Thyroid gland (tissue), 4 donors: ENCODE results near the gene SLC26A4. TPM values are rescaled to one million over a fixed set of nuclear protein-coding genes. Genes with fewer than 3 reads are reported as not detected.

ENCODE experiments used
- DNase-seq, 2 donors: peaks; one replicate each; pipeline ENCODE4 v3.0.0-alpha.2; 2019
- H3K27ac ChIP-seq, 3 donors: fragments of 200-600 bp; sonication (generic); 1 replicate in 2 of 3; 2 replicates in 1 of 3; pipeline ENCODE4 v1.5.1; 2016 to 2019; ENCODE audit warnings: mild to moderate bottlenecking in 1 of 3, moderate library complexity in 1 of 3
- H3K27me3 ChIP-seq: fragments of 200-600 bp; sonication (generic); one replicate; pipeline ENCODE4 v1.5.1; 2019
- H3K36me3 ChIP-seq, 2 donors: fragments of 200-600 bp; sonication (generic); one replicate each; pipeline ENCODE4 v1.5.1; 2016 to 2019
- H3K4me1 ChIP-seq, 2 donors: fragments of 200-600 bp; sonication (generic); one replicate each; pipeline ENCODE4 v1.5.1; 2017 to 2019
- H3K4me3 ChIP-seq, 3 donors: fragments of 200-600 bp; sonication (generic); replicated peaks in 1 of 3; 1 replicate in 2 of 3; 2 replicates in 1 of 3; pipeline ENCODE4 v1.5.1; 2016; ENCODE audit warnings: mild to moderate bottlenecking in 1 of 3
- H3K9me3 ChIP-seq: fragments of 200-600 bp; sonication (generic); one replicate; pipeline ENCODE4 v1.5.1; 2017
- POLR2A ChIP-seq, 2 donors: fragments of 450-650 bp; IDR thresholded peaks; one replicate each; pipeline ENCODE4 v1.6.1; 2017; ENCODE audit warnings: antibody characterized with exemption in 2 of 2, mild to moderate bottlenecking in 2 of 2, moderate library complexity in 1 of 2
- WGBS, 2 donors: methylation state at CpG; one replicate each; pipeline ENCODE4 v1.1.5; 2017; 5-methylcytosine and 5-hydroxymethylcytosine counted together
- intact Hi-C: fragments of 100-400 bp; cut with DNase I; formaldehyde crosslinking; loops from one replicate; pipeline ENCODE4 v1.15.1; 2023
- total RNA-seq, 4 donors: library from RNA; depleted of rRNA; stranded (reverse); fragments of >200 nt; gene quantifications; one replicate each; pipeline ENCODE4 v1.2.3, GENCODE V29; 2016
- TF ChIP-seq, protein P1 (sequence below), 6 experiments: fragments of 200-600 bp in 3 of 6; fragments of 450-650 bp in 3 of 6; sonication (generic) in 3 of 6; IDR thresholded peaks; one replicate each; pipeline ENCODE4 v1.5.1; 2016 to 2019; ENCODE audit warnings: antibody characterized with exemption in 6 of 6, mild to moderate bottlenecking in 2 of 6, inconsistent platforms in 1 of 6, moderate library complexity in 1 of 6

The SLC26A4 gene
- total RNA-seq, 4 donors from 2014 or later, result 193 to 299 (median 254) TPM

DNA sequence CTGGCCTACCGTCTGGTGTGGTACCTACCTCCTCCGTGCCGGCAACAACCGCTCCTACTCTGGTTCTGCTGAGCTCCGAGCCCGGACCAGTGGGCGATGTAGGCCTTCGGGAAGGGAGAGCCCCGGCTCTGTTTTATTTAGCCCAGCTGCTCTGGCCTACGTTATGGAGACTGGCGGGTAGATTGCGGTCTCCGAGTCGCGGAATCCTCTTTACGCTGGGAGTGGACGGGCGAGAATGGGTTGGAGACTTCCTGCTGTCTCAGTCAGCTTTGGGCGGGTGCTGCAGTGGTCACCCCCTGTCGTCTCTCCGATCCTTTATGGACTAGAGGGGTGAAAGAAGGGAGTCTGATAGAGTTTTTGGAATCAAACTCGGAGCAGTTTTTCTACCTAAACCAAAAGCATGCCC, 83.7 kb downstream of the SLC26A4 start:
- DNase-seq, result no peak
- intact Hi-C loops, result loop anchor here (10.0 kb wide), 1 partner anchor 130 kb away; no protein-coding TSS in a partner anchor
- peaks cover 30 to 39% of the 10 kb centered on the region in 2 donors for H3K4me1 ChIP-seq

DNA sequence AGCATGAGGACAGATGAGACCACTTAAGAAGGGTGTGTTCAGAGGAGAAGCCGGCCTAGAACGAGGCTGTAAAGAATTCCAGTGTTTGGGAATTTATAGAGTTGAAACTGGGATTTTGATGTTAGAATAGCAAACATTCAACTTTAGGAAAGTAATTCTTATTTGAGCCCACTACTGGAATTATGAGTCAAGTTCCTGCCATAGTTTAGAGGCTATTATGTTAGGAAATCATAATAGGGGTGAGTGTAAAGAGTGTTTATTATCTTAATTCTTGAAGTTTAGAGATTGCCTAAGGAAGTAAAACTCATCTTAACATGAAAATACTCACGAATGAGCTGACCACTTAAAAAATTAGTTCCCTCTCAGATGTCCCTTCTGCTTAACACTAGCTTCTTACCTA, 85.4 kb downstream of the SLC26A4 start:
- Histone ChIP-seq H3K4me3 (no peak overlapping the region), H3K27ac (no peak overlapping the region), H3K27me3 (no peaks in the 10 kb centered on the region), H3K9me3 (no peaks in the 10 kb centered on the region), H3K4me1 (peaks cover 30 to 39% of the 10 kb centered on the region in 2 donors), H3K36me3 (peaks cover under 1 to 19% of the 10 kb centered on the region in 2 donors)
- WGBS, 2 donors, result 60 to 63% methylated on average over 3 of the region's 3 CpGs
- TF ChIP-seq, protein P1, sequence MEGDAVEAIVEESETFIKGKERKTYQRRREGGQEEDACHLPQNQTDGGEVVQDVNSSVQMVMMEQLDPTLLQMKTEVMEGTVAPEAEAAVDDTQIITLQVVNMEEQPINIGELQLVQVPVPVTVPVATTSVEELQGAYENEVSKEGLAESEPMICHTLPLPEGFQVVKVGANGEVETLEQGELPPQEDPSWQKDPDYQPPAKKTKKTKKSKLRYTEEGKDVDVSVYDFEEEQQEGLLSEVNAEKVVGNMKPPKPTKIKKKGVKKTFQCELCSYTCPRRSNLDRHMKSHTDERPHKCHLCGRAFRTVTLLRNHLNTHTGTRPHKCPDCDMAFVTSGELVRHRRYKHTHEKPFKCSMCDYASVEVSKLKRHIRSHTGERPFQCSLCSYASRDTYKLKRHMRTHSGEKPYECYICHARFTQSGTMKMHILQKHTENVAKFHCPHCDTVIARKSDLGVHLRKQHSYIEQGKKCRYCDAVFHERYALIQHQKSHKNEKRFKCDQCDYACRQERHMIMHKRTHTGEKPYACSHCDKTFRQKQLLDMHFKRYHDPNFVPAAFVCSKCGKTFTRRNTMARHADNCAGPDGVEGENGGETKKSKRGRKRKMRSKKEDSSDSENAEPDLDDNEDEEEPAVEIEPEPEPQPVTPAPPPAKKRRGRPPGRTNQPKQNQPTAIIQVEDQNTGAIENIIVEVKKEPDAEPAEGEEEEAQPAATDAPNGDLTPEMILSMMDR (IDR thresholded peaks at IDR 0.05), result no peak
- TF ChIP-seq POLR2A (IDR thresholded peaks at IDR 0.05), result no peak
- no peak for DNase-seq
- intact Hi-C loops, result loop anchor here (10.0 kb wide), 1 partner anchor 129 kb away; no protein-coding TSS in a partner anchor

More for the DNA sequence above, 83.7 kb downstream of the SLC26A4 start:
- Histone ChIP-seq H3K27me3 (no peaks in the 10 kb centered on the region), H3K27ac (peak overlapping the region; percentile 90 to 100 (median 98)), H3K4me3 (peak overlapping the region; percentile 72 to 95 (median 85)), H3K9me3 (no peaks in the 10 kb centered on the region), H3K36me3 (peaks cover 0 to 6% of the 10 kb centered on the region in 2 donors)
- 0 to 1% methylated on average over 5 to 19 of the region's 22 CpGs for WGBS, 2 donors
- no peak for TF ChIP-seq POLR2A (IDR thresholded peaks at IDR 0.05)
- TF ChIP-seq, protein P1 (IDR thresholded peaks at IDR 0.05), result no peak

DNA sequence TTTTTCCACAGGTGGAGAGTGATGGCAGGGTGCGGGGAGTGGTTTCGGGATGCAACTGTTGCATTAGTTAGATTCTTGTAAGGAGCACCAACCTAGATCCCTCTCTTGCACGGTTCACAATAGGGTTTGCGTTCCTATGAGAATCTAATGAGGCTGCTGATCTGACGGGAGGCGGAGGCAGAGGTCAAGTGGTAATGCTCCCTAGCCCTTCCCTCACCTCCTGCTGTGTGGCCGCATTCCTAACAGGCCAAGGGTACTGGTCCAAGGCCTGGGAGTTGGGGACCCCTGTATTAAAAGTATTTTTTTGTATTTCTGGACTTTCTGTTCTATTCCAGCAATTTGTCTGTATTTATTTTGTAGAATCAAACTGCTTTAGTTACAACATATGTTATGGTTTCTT, 90.5 kb downstream of the SLC26A4 start:
- H3K4me1 ChIP-seq, result peaks cover 8 to 18% of the 10 kb centered on the region in 2 donors
- H3K9me3 ChIP-seq, result no peaks in the 10 kb centered on the region
- intact Hi-C loops, result no loop called here
- H3K27ac ChIP-seq, result no peak overlapping the region
- H3K36me3 ChIP-seq, result peaks cover 34 to 39% of the 10 kb centered on the region in 2 donors
- no peak overlapping the region for H3K4me3 ChIP-seq
- TF ChIP-seq POLR2A (IDR thresholded peaks at IDR 0.05), result no peak
- TF ChIP-seq, protein P1 (IDR thresholded peaks at IDR 0.05), result no peak
- WGBS, 2 donors, result 92 to 98% methylated on average over 7 of the region's 7 CpGs
- no peaks in the 10 kb centered on the region for H3K27me3 ChIP-seq
- no peak for DNase-seq

DNA sequence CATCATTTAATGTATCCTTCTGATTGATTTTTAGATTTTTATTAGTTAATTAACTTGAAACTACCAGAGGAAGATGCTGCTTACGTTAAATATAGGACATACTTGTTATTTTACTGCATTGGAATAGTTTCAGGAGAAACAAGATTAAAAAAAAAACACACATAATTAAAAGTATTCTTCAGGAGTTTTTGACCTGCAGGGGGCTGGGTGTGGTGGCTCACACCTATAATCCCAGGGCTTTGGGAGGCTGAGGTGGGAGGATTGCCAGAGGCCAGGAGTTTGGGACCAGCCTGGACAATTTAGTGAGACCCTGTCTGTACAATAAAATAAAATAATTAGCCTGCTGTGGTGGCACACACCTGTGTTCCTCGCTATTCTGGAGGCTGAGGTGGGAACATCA, 94.0 kb downstream of the SLC26A4 start:
- Histone ChIP-seq H3K27ac (no peak overlapping the region), H3K27me3 (no peaks in the 10 kb centered on the region), H3K36me3 (peaks cover 50 to 52% of the 10 kb centered on the region in 2 donors), H3K4me3 (no peak overlapping the region), H3K9me3 (no peaks in the 10 kb centered on the region), H3K4me1 (no peaks in the 10 kb centered on the region)
- intact Hi-C loops, result no loop called here
- no peak for DNase-seq
- TF ChIP-seq, protein P1 (IDR thresholded peaks at IDR 0.05), result no peak
- TF ChIP-seq POLR2A (IDR thresholded peaks at IDR 0.05), result no peak
- WGBS, 2 donors, result 96 to 98% methylated on average over 2 of the region's 2 CpGs

DNA sequence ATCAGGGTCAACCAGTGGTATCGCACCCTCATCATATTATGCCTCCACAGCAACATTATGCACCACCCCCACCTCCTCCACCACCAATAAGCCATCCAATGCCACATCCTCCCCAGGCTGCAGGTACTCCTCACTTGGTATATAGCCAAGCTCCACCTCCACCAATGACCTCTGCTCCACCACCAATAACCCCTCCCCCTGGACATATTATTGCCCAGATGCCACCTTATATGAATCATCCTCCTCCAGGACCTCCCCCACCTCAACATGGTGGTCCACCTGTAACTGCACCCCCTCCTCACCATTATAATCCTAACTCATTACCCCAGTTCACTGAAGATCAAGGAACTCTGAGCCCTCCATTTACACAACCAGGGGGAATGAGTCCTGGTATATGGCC, 98.0 kb downstream of the SLC26A4 start:
- TF ChIP-seq, protein P1 (IDR thresholded peaks at IDR 0.05), result no peak
- no peak for TF ChIP-seq POLR2A (IDR thresholded peaks at IDR 0.05)
- Histone ChIP-seq H3K9me3 (no peaks in the 10 kb centered on the region), H3K4me1 (no peaks in the 10 kb centered on the region), H3K36me3 (peaks cover 31 to 38% of the 10 kb centered on the region in 2 donors), H3K27ac (no peak overlapping the region), H3K4me3 (no peak overlapping the region), H3K27me3 (no peaks in the 10 kb centered on the region)
- 94 to 96% methylated on average over 1 of the region's 1 CpG for WGBS, 2 donors
- intact Hi-C loops, result no loop called here
- no peak for DNase-seq
